OCI-LY1 (cell line): ENCODE data around the gene NLN.

ENCODE experiments used
- H2AFZ ChIP-seq: fragments of 200-600 bp; sonication (generic), shearing (Covaris generic); 2 replicates; pipeline ENCODE4 v1.6.0; 2014; ENCODE audit warnings: antibody characterized with exemption, mild to moderate bottlenecking, low read length
- H3F3A ChIP-seq: fragments of 200-600 bp; sonication (generic), shearing (Covaris generic); 2 replicates; pipeline ENCODE4 v1.6.0; 2014; ENCODE audit warnings: mild to moderate bottlenecking, antibody characterized with exemption, low read length, moderate library complexity; ENCODE audit not compliant: insufficient read depth
- H3K27ac ChIP-seq: fragments of 200-600 bp; sonication (generic); 2 replicates; pipeline ENCODE4 v1.5.1; 2014; ENCODE audit warnings: low read length, mixed run types, mild to moderate bottlenecking, low read depth; ENCODE audit not compliant: poor library complexity, severe bottlenecking
- H3K27me3 ChIP-seq: fragments of 200-600 bp; sonication (generic); 2 replicates; pipeline ENCODE4 v1.6.0; 2014; ENCODE audit warnings: antibody characterized with exemption, mild to moderate bottlenecking, low read length, moderate library complexity; ENCODE audit not compliant: insufficient read depth
- H3K36me3 ChIP-seq: fragments of 200-600 bp; sonication (generic); 2 replicates; pipeline ENCODE4 v1.6.1; 2014; ENCODE audit warnings: mild to moderate bottlenecking, antibody characterized with exemption, low read length, moderate library complexity, mixed read lengths; ENCODE audit not compliant: insufficient read depth
- H3K4me1 ChIP-seq: fragments of 200-600 bp; sonication (generic); 2 replicates; pipeline ENCODE4 v1.5.1; 2014; ENCODE audit warnings: mild to moderate bottlenecking, low read length, moderate library complexity; ENCODE audit not compliant: insufficient read depth, severe bottlenecking
- H3K4me2 ChIP-seq: fragments of 200-600 bp; sonication (generic), shearing (Covaris generic); 2 replicates; pipeline ENCODE4 v1.6.1; 2014; ENCODE audit warnings: low read length
- H3K4me3 ChIP-seq: fragments of 200-600 bp; sonication (generic); 2 replicates; pipeline ENCODE4 v1.5.1; 2014; ENCODE audit warnings: low read length, low read depth, mild to moderate bottlenecking, mixed read lengths; ENCODE audit not compliant: poor library complexity, severe bottlenecking
- H3K79me2 ChIP-seq: fragments of 200-600 bp; shearing (Covaris generic); 2 replicates; pipeline ENCODE4 v1.6.1; 2016; ENCODE audit warnings: mixed run types, low read length, mixed read lengths; ENCODE audit not compliant: insufficient read depth
- H3K9ac ChIP-seq: fragments of 200-600 bp; sonication (generic), shearing (Covaris generic); 2 replicates; pipeline ENCODE4 v1.6.1; 2014; ENCODE audit warnings: mild to moderate bottlenecking, low read length, mixed read lengths
- H3K9me2 ChIP-seq: fragments of 200-600 bp; sonication (generic), shearing (Covaris generic); 2 replicates; pipeline ENCODE4 v1.6.1; 2014; ENCODE audit warnings: low read depth, mild to moderate bottlenecking, low read length, mixed read lengths
- H3K9me3 ChIP-seq: fragments of 200-600 bp; shearing (Covaris generic); 2 replicates; pipeline ENCODE4 v1.6.1; 2014; ENCODE audit warnings: low read length, mixed read lengths
- H4K20me1 ChIP-seq: fragments of 200-600 bp; sonication (generic), shearing (Covaris generic); 2 replicates; pipeline ENCODE4 v1.6.0; 2016; ENCODE audit warnings: mild to moderate bottlenecking, low read length; ENCODE audit not compliant: insufficient read depth
- EZH2 ChIP-seq: fragments of 200-600 bp; sonication (generic), shearing (Covaris generic); IDR thresholded peaks from 2 replicates; pipeline ENCODE4 v1.8.0; 2017; ENCODE audit warnings: borderline replicate concordance, mixed run types, mild to moderate bottlenecking, antibody characterized with exemption, low read length, moderate library complexity, mixed read lengths
- TF ChIP-seq, protein P1 (sequence below): fragments of 200-600 bp; sonication (generic), shearing (Covaris generic); IDR thresholded peaks from 2 replicates; pipeline ENCODE4 v1.5.1; 2017; ENCODE audit warnings: mild to moderate bottlenecking, antibody characterized with exemption, low read length, moderate library complexity, mixed read lengths

Gene NLN

DNA sequence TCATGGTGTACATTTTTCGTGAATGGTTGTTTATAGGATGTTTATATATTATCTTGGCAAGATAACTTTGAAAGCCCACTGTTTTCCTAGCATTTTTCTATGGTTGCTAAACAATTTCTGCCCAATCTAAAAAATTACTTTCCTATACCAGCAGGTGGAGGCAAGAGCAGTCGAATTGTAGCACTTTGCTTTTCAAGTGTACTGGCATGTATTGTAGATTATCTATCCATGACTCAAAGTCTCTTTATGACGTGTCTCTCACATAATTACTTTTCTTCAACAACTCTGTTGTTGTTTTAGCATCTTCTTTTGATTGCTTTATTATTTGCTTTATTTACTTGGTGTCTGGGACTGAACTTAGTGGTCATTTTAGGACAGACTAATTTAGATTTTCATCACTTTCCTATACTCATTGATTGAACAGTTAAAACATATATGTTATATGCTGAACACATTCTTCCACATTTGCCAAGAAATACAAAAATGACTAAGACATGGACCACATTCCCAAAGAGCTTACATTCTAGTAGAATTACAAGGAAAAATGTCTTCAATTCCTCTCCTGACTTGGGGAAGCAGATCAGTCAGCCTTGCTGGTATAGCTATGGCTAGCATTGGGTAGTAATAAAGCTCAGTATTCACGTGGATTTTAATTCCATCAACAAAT lies 20.7 kb downstream of the NLN start:
- Histone ChIP-seq H3K4me2 (no peak overlapping the region), H3F3A (no peaks in the 10 kb centered on the region), H3K9me3 (0 out of 2 replicates have a peak, but pooled peaks cover 3% of the 10 kb centered on the region), H3K4me1 (peaks cover 4% of the 10 kb centered on the region), H3K36me3 (0 out of 2 replicates have a peak, but pooled peaks cover 3% of the 10 kb centered on the region), H3K79me2 (no peaks in the 10 kb centered on the region; the same call in 1 of the 2 replicates), H2AFZ (no peak overlapping the region), H3K9me2 (no peaks in the 10 kb centered on the region), H4K20me1 (no peaks in the 10 kb centered on the region), H3K27me3 (no peaks in the 10 kb centered on the region), H3K27ac (no peak overlapping the region), H3K4me3 (no peak overlapping the region), H3K9ac (no peak overlapping the region)
- TF ChIP-seq, protein P1, sequence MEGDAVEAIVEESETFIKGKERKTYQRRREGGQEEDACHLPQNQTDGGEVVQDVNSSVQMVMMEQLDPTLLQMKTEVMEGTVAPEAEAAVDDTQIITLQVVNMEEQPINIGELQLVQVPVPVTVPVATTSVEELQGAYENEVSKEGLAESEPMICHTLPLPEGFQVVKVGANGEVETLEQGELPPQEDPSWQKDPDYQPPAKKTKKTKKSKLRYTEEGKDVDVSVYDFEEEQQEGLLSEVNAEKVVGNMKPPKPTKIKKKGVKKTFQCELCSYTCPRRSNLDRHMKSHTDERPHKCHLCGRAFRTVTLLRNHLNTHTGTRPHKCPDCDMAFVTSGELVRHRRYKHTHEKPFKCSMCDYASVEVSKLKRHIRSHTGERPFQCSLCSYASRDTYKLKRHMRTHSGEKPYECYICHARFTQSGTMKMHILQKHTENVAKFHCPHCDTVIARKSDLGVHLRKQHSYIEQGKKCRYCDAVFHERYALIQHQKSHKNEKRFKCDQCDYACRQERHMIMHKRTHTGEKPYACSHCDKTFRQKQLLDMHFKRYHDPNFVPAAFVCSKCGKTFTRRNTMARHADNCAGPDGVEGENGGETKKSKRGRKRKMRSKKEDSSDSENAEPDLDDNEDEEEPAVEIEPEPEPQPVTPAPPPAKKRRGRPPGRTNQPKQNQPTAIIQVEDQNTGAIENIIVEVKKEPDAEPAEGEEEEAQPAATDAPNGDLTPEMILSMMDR: peak; percentile 81
- TF ChIP-seq EZH2: no peak

- H3K4me2 ChIP-seq: no peak overlapping the region
- H3K27ac ChIP-seq: no peak overlapping the region
- TF ChIP-seq, protein P1: no peak
- TF ChIP-seq EZH2: no peak
- no peaks in the 10 kb centered on the region for H3K79me2 ChIP-seq
- no peaks in the 10 kb centered on the region for H3K4me1 ChIP-seq
- no peaks in the 10 kb centered on the region for H3K36me3 ChIP-seq
- no peaks in the 10 kb centered on the region for H3K9me2 ChIP-seq
- H2AFZ ChIP-seq: no peak overlapping the region
- no peaks in the 10 kb centered on the region for H4K20me1 ChIP-seq
- no peaks in the 10 kb centered on the region for H3K9me3 ChIP-seq
- no peaks in the 10 kb centered on the region for H3K27me3 ChIP-seq
- H3K9ac ChIP-seq: no peak overlapping the region
- no peak overlapping the region for H3K4me3 ChIP-seq
- no peaks in the 10 kb centered on the region for H3F3A ChIP-seq
These were observed 27.3 kb downstream of the NLN start for GRCh38 chr5:65749221-65749844.

GRCh38 chr5:65749956-65750355 lies 28.0 kb downstream of the NLN start:
- Histone ChIP-seq H3K27ac (no peak overlapping the region), H3K9me3 (no peaks in the 10 kb centered on the region), H2AFZ (no peak overlapping the region), H3K4me3 (no peak overlapping the region), H3K9ac (no peak overlapping the region), H3K4me2 (no peak overlapping the region), H3K79me2 (no peaks in the 10 kb centered on the region), H4K20me1 (no peaks in the 10 kb centered on the region), H3F3A (no peaks in the 10 kb centered on the region), H3K4me1 (no peaks in the 10 kb centered on the region), H3K27me3 (no peaks in the 10 kb centered on the region), H3K36me3 (no peaks in the 10 kb centered on the region), H3K9me2 (no peaks in the 10 kb centered on the region)
- TF ChIP-seq, protein P1: no peak
- no peak for TF ChIP-seq EZH2
